Measurements from ENCODE around the gene ALDH1A1. TPM values are rescaled to one million over a fixed set of nuclear protein-coding genes. Genes with fewer than 3 reads are reported as not detected.

ALDH1A1 gene
- total RNA-seq, 3 donors from 2014 or later (not counting 1 experiment from before 2014, with no cell fraction given) = 0.57 to 1.7 TPM; not detected in 1

GRCh38 chr9:72914750-72915149, 38.1 kb downstream of the ALDH1A1 start:
- Histone ChIP-seq H3K4me1 (ENCODE audit: control insufficient read depth, insufficient read depth, low read length) (no peaks in the 10 kb centered on the region), H3K27me3 (ENCODE audit: control insufficient read depth, insufficient read depth, low read length) (no peaks in the 10 kb centered on the region), H3K36me3 (ENCODE audit: control insufficient read depth, insufficient read depth, low read length) (no peaks in the 10 kb centered on the region), H3K4me3 (ENCODE audit: low read length) (no peak overlapping the region), H3K9me3 (ENCODE audit: control insufficient read depth, insufficient read depth, low read length) (no peaks in the 10 kb centered on the region), H3K27ac (ENCODE audit: low read length) (no peak overlapping the region)
- WGBS (ENCODE audit: insufficient coverage) = no CpG with 5 or more reads among the region's 2 CpGs
- TF ChIP-seq CTCF (IDR thresholded peaks at IDR 0.05) = no peak
- H3K4me1 Mint-ChIP-seq = no peaks in the 10 kb centered on the region
- H3K36me3 Mint-ChIP-seq = no peaks in the 10 kb centered on the region
- H3K27me3 Mint-ChIP-seq (ENCODE audit: low read depth in 2 of 2) = peaks cover 2 to 6% of the 10 kb centered on the region in 2 donors
- no peak for ATAC-seq
- intact Hi-C loops (cut with micrococcal nuclease) = no loop called here
- H3K9me3 Mint-ChIP-seq = no peaks in the 10 kb centered on the region
- no peak overlapping the region for H3K27ac Mint-ChIP-seq
- no peak overlapping the region for H3K4me3 Mint-ChIP-seq
- DNase-seq = no peak

- no peaks in the 10 kb centered on the region for H3K4me1 ChIP-seq (ENCODE audit: control insufficient read depth, insufficient read depth, low read length)
- intact Hi-C loops (cut with micrococcal nuclease) = no loop called here
- no peaks in the 10 kb centered on the region for H3K9me3 Mint-ChIP-seq
- no peak for DNase-seq
- H3K27me3 ChIP-seq (ENCODE audit: control insufficient read depth, insufficient read depth, low read length) = no peaks in the 10 kb centered on the region
- H3K27ac Mint-ChIP-seq = no peak overlapping the region
- no peaks in the 10 kb centered on the region for H3K4me1 Mint-ChIP-seq
- no peak overlapping the region for H3K4me3 ChIP-seq (ENCODE audit: low read length)
- H3K27me3 Mint-ChIP-seq (ENCODE audit: low read depth in 2 of 2) = no peaks in the 10 kb centered on the region
- H3K4me3 Mint-ChIP-seq = no peak overlapping the region
- H3K9me3 ChIP-seq (ENCODE audit: control insufficient read depth, insufficient read depth, low read length) = no peaks in the 10 kb centered on the region
- whole genome bisulfite sequencing (ENCODE audit: insufficient coverage) = 84% methylated on average over 4 of the region's 4 CpGs
- ATAC-seq = no peak
- H3K27ac ChIP-seq (ENCODE audit: low read length) = no peak overlapping the region
- H3K36me3 Mint-ChIP-seq = no peaks in the 10 kb centered on the region
- no peaks in the 10 kb centered on the region for H3K36me3 ChIP-seq (ENCODE audit: control insufficient read depth, insufficient read depth, low read length)
- no peak for TF ChIP-seq CTCF (IDR thresholded peaks at IDR 0.05)
Observed at GRCh38 chr9:72913382-72914009, 39.4 kb downstream of the ALDH1A1 start.

GRCh38 chr9:72912476-72913381, 40.1 kb downstream of the ALDH1A1 start:
- H3K27me3 ChIP-seq (ENCODE audit: control insufficient read depth, insufficient read depth, low read length) = no peaks in the 10 kb centered on the region
- WGBS (ENCODE audit: insufficient coverage) = 96% methylated on average over 6 of the region's 7 CpGs
- no peak overlapping the region for H3K27ac ChIP-seq (ENCODE audit: low read length)
- TF ChIP-seq CTCF (IDR thresholded peaks at IDR 0.05) = no peak
- no peaks in the 10 kb centered on the region for H3K9me3 Mint-ChIP-seq
- intact Hi-C loops (cut with micrococcal nuclease) = no loop called here
- H3K4me1 ChIP-seq (ENCODE audit: control insufficient read depth, insufficient read depth, low read length) = no peaks in the 10 kb centered on the region
- H3K4me3 Mint-ChIP-seq = no peak overlapping the region
- no peak overlapping the region for H3K4me3 ChIP-seq (ENCODE audit: low read length)
- no peaks in the 10 kb centered on the region for H3K36me3 ChIP-seq (ENCODE audit: control insufficient read depth, insufficient read depth, low read length)
- H3K36me3 Mint-ChIP-seq = no peaks in the 10 kb centered on the region
- DNase-seq (no peak), ATAC-seq (no peak)
- no peaks in the 10 kb centered on the region for H3K27me3 Mint-ChIP-seq (ENCODE audit: low read depth in 2 of 2)
- no peaks in the 10 kb centered on the region for H3K4me1 Mint-ChIP-seq
- no peaks in the 10 kb centered on the region for H3K9me3 ChIP-seq (ENCODE audit: control insufficient read depth, insufficient read depth, low read length)
- no peak overlapping the region for H3K27ac Mint-ChIP-seq

Data from natural killer cell (primary cell).